CD14-positive monocyte (primary cell): ENCODE measurements around the gene RBMS1. TPM values are rescaled to one million over a fixed set of nuclear protein-coding genes. Genes with fewer than 3 reads are reported as not detected.

Experiments used
- DNase-seq, 3 donors: peaks; one replicate each; pipeline ENCODE4 v3.0.0-alpha.2; 2011 to 2022
- H2AFZ ChIP-seq: 2 replicates; pipeline ENCODE4 v1.6.0; 2012; ENCODE audit warnings: mild to moderate bottlenecking, low read depth, low read length, inconsistent platforms; ENCODE audit not compliant: insufficient read depth, poor library complexity, severe bottlenecking
- H3K27ac ChIP-seq, 2 donors: 1 replicate in 1 of 2; 2 replicates in 1 of 2; pipeline ENCODE4 v1.5.1; 2012 to 2013; ENCODE audit warnings: low read length in 2 of 2, control low read depth in 1 of 2, inconsistent platforms in 1 of 2, low read depth in 1 of 2, mild to moderate bottlenecking in 1 of 2
- H3K27me3 ChIP-seq, 2 donors: one replicate each; pipeline versions ENCODE4 v1.6.0 to v1.6.1; 2011 to 2013; ENCODE audit warnings: low read length in 2 of 2; ENCODE audit not compliant: control insufficient read depth in 2 of 2, insufficient read depth in 2 of 2
- H3K36me3 ChIP-seq, 2 donors: replicated peaks in 1 of 2; 1 replicate in 1 of 2; 2 replicates in 1 of 2; pipeline versions ENCODE4 v1.5.1 to v1.6.1; 2012 to 2013; ENCODE audit warnings: low read length in 2 of 2, control low read depth in 1 of 2, inconsistent platforms in 1 of 2, mild to moderate bottlenecking in 1 of 2; ENCODE audit not compliant: insufficient read depth in 2 of 2, control insufficient read depth in 1 of 2
- H3K4me1 ChIP-seq, 2 donors: 1 replicate in 1 of 2; 2 replicates in 1 of 2; pipeline versions ENCODE4 v1.5.1 to v1.6.1; 2012 to 2013; ENCODE audit warnings: low read length in 2 of 2, control low read depth in 1 of 2, inconsistent platforms in 1 of 2, mild to moderate bottlenecking in 1 of 2, moderate library complexity in 1 of 2; ENCODE audit not compliant: insufficient read depth in 2 of 2, control insufficient read depth in 1 of 2
- H3K4me2 ChIP-seq: replicated peaks from 2 replicates; pipeline ENCODE3; 2012; ENCODE audit warnings: low read length, moderate library complexity, mild to moderate bottlenecking; ENCODE audit not compliant: poor library complexity, severe bottlenecking; ENCODE audit errors: extremely low read depth
- H3K4me3 ChIP-seq, 3 experiments: fragments of 200-600 bp in 1 of 3; sonication (generic) in 1 of 3; replicated peaks in 1 of 3; 1 replicate in 2 of 3; 2 replicates in 1 of 3; pipeline ENCODE4 v1.5.1; 2011 to 2013; ENCODE audit warnings: low read length in 3 of 3, mild to moderate bottlenecking in 3 of 3, control low read depth in 2 of 3, low read depth in 2 of 3, inconsistent platforms in 1 of 3, moderate library complexity in 1 of 3
- H3K79me2 ChIP-seq: 2 replicates; pipeline ENCODE4 v1.6.0; 2012; ENCODE audit warnings: mild to moderate bottlenecking, control low read depth, inconsistent platforms, low read length, moderate library complexity; ENCODE audit not compliant: insufficient read depth
- H3K9ac ChIP-seq: 2 replicates; pipeline ENCODE4 v1.6.0; 2017; ENCODE audit warnings: low read length, mild to moderate bottlenecking; ENCODE audit not compliant: insufficient read depth, poor library complexity, severe bottlenecking
- H3K9me3 ChIP-seq, 2 donors: replicated peaks in 1 of 2; 1 replicate in 1 of 2; 2 replicates in 1 of 2; pipeline versions ENCODE4 v1.5.1 to v1.6.1; 2012 to 2013; ENCODE audit warnings: low read length in 2 of 2, control low read depth in 1 of 2; ENCODE audit not compliant: control insufficient read depth in 1 of 2, insufficient read depth in 1 of 2
- H4K20me1 ChIP-seq: 2 replicates; pipeline ENCODE4 v1.6.0; 2012; ENCODE audit warnings: mild to moderate bottlenecking, low read length, control low read depth, moderate library complexity; ENCODE audit not compliant: insufficient read depth
- H3K27ac Mint-ChIP-seq, 7 donors: one replicate each; pipeline ENCODE4 v1.8.0; 2020; ENCODE audit warnings: mild to moderate bottlenecking in 7 of 7, mixed read lengths in 7 of 7, moderate library complexity in 6 of 7, inconsistent platforms in 2 of 7
- H3K27me3 Mint-ChIP-seq, 3 donors: one replicate each; pipeline ENCODE4 v1.8.0; 2021 to 2022; ENCODE audit warnings: low read depth in 3 of 3, mild to moderate bottlenecking in 3 of 3, mixed read lengths in 3 of 3, moderate library complexity in 3 of 3, inconsistent platforms in 1 of 3
- H3K36me3 Mint-ChIP-seq, 2 donors: one replicate each; pipeline ENCODE4 v1.8.0; 2020; ENCODE audit warnings: mixed read lengths in 2 of 2, inconsistent platforms in 1 of 2, mild to moderate bottlenecking in 1 of 2
- H3K4me1 Mint-ChIP-seq: one replicate; pipeline ENCODE4 v1.8.0; 2020; ENCODE audit warnings: mild to moderate bottlenecking, mixed read lengths
- H3K4me3 Mint-ChIP-seq, 2 donors: one replicate each; pipeline ENCODE4 v1.8.0; 2020; ENCODE audit warnings: mild to moderate bottlenecking in 2 of 2, mixed read lengths in 2 of 2, moderate library complexity in 1 of 2
- H3K9me3 Mint-ChIP-seq, 7 donors: one replicate each; pipeline ENCODE4 v1.8.0; 2020 to 2022; ENCODE audit warnings: mixed read lengths in 7 of 7, mild to moderate bottlenecking in 6 of 7, moderate library complexity in 6 of 7, inconsistent platforms in 2 of 7
- WGBS: methylation state at CpG from one replicate; pipeline ENCODE4 v1.1.5; 2013; ENCODE audit warnings: missing lambda C conversion rate; ENCODE audit not compliant: insufficient coverage; 5-methylcytosine and 5-hydroxymethylcytosine counted together
- intact Hi-C, 2 donors: fragments of 100-400 bp; cut with micrococcal nuclease; formaldehyde crosslinking; loops; one replicate each; pipeline versions ENCODE4 v1.15.0 to v1.15.1; 2023
- polyA plus RNA-seq, 3 donors: library from polyadenylated mRNA; depleted of rRNA in 1 of 3; unstranded in 2 of 3; stranded (reverse) in 1 of 3; fragments of 300-500 nt in 2 of 3; fragments of >200 nt in 1 of 3; fragmentation: Illumina TruSeq in 2 of 3; gene quantifications; 1 replicate in 2 of 3; 2 replicates in 1 of 3; pipeline ENCODE4 v1.2.3, GENCODE V29; 2012 to 2021
- TF ChIP-seq, protein P1 (sequence below): fragments of 200-600 bp; IDR thresholded peaks from one replicate; pipeline ENCODE4 v1.8.0; 2022; ENCODE audit warnings: antibody characterized with exemption, mild to moderate bottlenecking

RBMS1 gene
- polyA plus RNA-seq, 3 donors: 88.2 to 91.2 (median 89.4) TPM

- H3K27ac Mint-ChIP-seq: peak overlapping the region in 2 of 7 donors; percentile 58 to 67
- Histone ChIP-seq H3K79me2 (no peaks in the 10 kb centered on the region), H3K27ac (peak overlapping the region in 1 of 2 donors; percentile 36), H3K4me3 (no peak overlapping the region), H3K27me3 (no peaks in the 10 kb centered on the region), H3K9ac (no peak overlapping the region), H3K9me3 (no peaks in the 10 kb centered on the region), H4K20me1 (peaks cover 18% of the 10 kb centered on the region), H3K4me2 (no peak overlapping the region), H3K4me1 (peaks cover 4 to 17% of the 10 kb centered on the region in 2 donors), H3K36me3 (peaks cover 53 to 85% of the 10 kb centered on the region in 2 donors), H2AFZ (no peak overlapping the region)
- peaks cover 25% of the 10 kb centered on the region for H3K4me1 Mint-ChIP-seq
- H3K27me3 Mint-ChIP-seq: peaks cover 0 to 2% (median 2%) of the 10 kb centered on the region in 3 donors
- H3K36me3 Mint-ChIP-seq: peaks cover 63 to 74% of the 10 kb centered on the region in 2 donors
- no CpG with 5 or more reads among the region's 3 CpGs for WGBS
- H3K4me3 Mint-ChIP-seq: no peak overlapping the region
- TF ChIP-seq, protein P1, sequence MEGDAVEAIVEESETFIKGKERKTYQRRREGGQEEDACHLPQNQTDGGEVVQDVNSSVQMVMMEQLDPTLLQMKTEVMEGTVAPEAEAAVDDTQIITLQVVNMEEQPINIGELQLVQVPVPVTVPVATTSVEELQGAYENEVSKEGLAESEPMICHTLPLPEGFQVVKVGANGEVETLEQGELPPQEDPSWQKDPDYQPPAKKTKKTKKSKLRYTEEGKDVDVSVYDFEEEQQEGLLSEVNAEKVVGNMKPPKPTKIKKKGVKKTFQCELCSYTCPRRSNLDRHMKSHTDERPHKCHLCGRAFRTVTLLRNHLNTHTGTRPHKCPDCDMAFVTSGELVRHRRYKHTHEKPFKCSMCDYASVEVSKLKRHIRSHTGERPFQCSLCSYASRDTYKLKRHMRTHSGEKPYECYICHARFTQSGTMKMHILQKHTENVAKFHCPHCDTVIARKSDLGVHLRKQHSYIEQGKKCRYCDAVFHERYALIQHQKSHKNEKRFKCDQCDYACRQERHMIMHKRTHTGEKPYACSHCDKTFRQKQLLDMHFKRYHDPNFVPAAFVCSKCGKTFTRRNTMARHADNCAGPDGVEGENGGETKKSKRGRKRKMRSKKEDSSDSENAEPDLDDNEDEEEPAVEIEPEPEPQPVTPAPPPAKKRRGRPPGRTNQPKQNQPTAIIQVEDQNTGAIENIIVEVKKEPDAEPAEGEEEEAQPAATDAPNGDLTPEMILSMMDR: no peak
- intact Hi-C loops: no loop called here
- H3K9me3 Mint-ChIP-seq: no peaks in the 10 kb centered on the region
- no peak for DNase-seq
Measured at GRCh38 chr2:160289831-160290230, 203.8 kb downstream of the RBMS1 start.

GRCh38 chr2:160289126-160289525 lies 204.5 kb downstream of the RBMS1 start:
- H3K27ac ChIP-seq: peak overlapping the region in 1 of 2 donors; percentile 36
- Mint-ChIP-seq H3K27me3 (peaks cover 0 to 2% (median 2%) of the 10 kb centered on the region in 3 donors), H3K36me3 (peaks cover 67 to 81% of the 10 kb centered on the region in 2 donors), H3K27ac (peak overlapping the region in 2 of 7 donors; percentile 26 to 48), H3K9me3 (no peaks in the 10 kb centered on the region), H3K4me1 (peaks cover 18% of the 10 kb centered on the region), H3K4me3 (no peak overlapping the region)
- H3K4me3 ChIP-seq: no peak overlapping the region
- H3K4me1 ChIP-seq: peaks cover 0 to 10% of the 10 kb centered on the region in 2 donors
- H3K79me2 ChIP-seq: no peaks in the 10 kb centered on the region
- no CpG with 5 or more reads among the region's 1 CpG for WGBS
- no peak overlapping the region for H3K9ac ChIP-seq
- TF ChIP-seq, protein P1: no peak
- no peaks in the 10 kb centered on the region for H3K27me3 ChIP-seq
- intact Hi-C loops: no loop called here
- peaks cover 60 to 90% of the 10 kb centered on the region in 2 donors for H3K36me3 ChIP-seq
- H3K9me3 ChIP-seq: no peaks in the 10 kb centered on the region
- H4K20me1 ChIP-seq: peaks cover 12% of the 10 kb centered on the region
- H3K4me2 ChIP-seq: no peak overlapping the region
- no peak overlapping the region for H2AFZ ChIP-seq
- DNase-seq: no peak
